Stimulated activated naive CD8-positive, alpha-beta T cell treated with anti-CD3 and anti-CD28 coated beads, Interleukin-15, Interleukin-2, amounts not matched to agents 100 ng/mL and 50 ng/mL, for 24 hours (primary cell): Measurements from ENCODE around the gene WWC2.

ENCODE experiments used
- H3K27ac Mint-ChIP-seq: one replicate; pipeline ENCODE4 v1.8.0; 2021; ENCODE audit warnings: mild to moderate bottlenecking, mixed read lengths
- H3K27me3 Mint-ChIP-seq: one replicate; pipeline ENCODE4 v1.8.0; 2021; ENCODE audit warnings: mixed read lengths
- H3K36me3 Mint-ChIP-seq: one replicate; pipeline ENCODE4 v1.8.0; 2021; ENCODE audit warnings: low read depth, mixed read lengths
- H3K4me1 Mint-ChIP-seq: one replicate; pipeline ENCODE4 v1.8.0; 2021; ENCODE audit warnings: low read depth, mixed read lengths
- H3K4me3 Mint-ChIP-seq: one replicate; pipeline ENCODE4 v1.8.0; 2021; ENCODE audit warnings: mild to moderate bottlenecking, mixed read lengths
- H3K9me3 Mint-ChIP-seq: one replicate; pipeline ENCODE4 v1.8.0; 2021; ENCODE audit warnings: mixed read lengths

Gene WWC2

GRCh38 chr4:183344523-183345255 is 245.6 kb downstream of the WWC2 start:
- peaks cover 19% of the 10 kb centered on the region for H3K4me1 Mint-ChIP-seq
- H3K4me3 Mint-ChIP-seq: no peak overlapping the region
- H3K36me3 Mint-ChIP-seq: no peaks in the 10 kb centered on the region
- H3K9me3 Mint-ChIP-seq: no peaks in the 10 kb centered on the region
- H3K27me3 Mint-ChIP-seq: peaks cover 30% of the 10 kb centered on the region
- no peak overlapping the region for H3K27ac Mint-ChIP-seq

DNA sequence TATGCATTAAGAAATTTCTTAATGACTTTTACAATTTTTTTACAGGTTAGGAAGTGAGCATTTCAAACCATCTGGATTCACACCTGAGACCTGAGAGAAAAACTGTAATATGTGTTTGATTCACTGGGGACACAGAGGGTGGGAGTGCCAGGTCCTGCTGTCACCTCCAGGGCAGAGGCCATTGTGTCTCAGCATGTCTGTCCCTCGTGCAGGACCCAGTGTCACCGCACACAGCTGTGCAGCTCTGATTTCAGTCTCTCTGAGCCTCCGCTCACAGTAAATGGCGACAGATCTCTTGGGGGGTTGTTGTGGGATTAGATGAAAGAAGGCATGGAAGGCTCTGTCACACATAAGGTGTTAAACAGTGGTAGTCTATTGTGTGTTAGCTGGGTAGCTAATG is 246.2 kb downstream of the WWC2 start:
- no peak overlapping the region for H3K4me3 Mint-ChIP-seq
- peaks cover 30% of the 10 kb centered on the region for H3K27me3 Mint-ChIP-seq
- no peaks in the 10 kb centered on the region for H3K36me3 Mint-ChIP-seq
- peaks cover 22% of the 10 kb centered on the region for H3K4me1 Mint-ChIP-seq
- H3K9me3 Mint-ChIP-seq: peaks cover 1% of the 10 kb centered on the region
- no peak overlapping the region for H3K27ac Mint-ChIP-seq

- no peaks in the 10 kb centered on the region for H3K36me3 Mint-ChIP-seq
- H3K9me3 Mint-ChIP-seq: peaks cover 5% of the 10 kb centered on the region
- peaks cover 28% of the 10 kb centered on the region for H3K27me3 Mint-ChIP-seq
- H3K4me1 Mint-ChIP-seq: peaks cover 26% of the 10 kb centered on the region
- H3K27ac Mint-ChIP-seq: no peak overlapping the region
- no peak overlapping the region for H3K4me3 Mint-ChIP-seq
Observed at GRCh38 chr4:183347146-183347545, 248.1 kb downstream of the WWC2 start.

DNA sequence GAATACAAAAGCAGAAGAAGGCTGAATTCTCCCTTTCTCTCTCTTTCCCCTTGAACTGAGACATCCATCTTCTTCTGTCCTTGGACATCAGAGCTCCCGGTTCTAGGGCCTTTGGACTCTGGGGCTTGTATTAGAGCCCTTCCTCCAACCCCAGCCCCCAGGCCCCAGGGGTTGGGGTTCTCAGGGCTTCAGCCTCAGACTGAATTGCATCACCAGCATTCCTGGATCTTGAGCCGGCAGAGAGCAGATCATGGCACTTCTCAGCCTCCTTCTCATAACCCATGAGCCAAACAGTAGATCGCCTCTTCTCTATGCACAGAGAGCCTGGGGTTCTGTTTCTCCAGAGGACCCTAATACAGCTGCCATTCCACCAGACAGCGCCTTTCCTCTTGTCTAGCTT is 248.5 kb downstream of the WWC2 start:
- H3K36me3 Mint-ChIP-seq: no peaks in the 10 kb centered on the region
- H3K27me3 Mint-ChIP-seq: peaks cover 29% of the 10 kb centered on the region
- H3K4me3 Mint-ChIP-seq: no peak overlapping the region
- peaks cover 5% of the 10 kb centered on the region for H3K9me3 Mint-ChIP-seq
- no peak overlapping the region for H3K27ac Mint-ChIP-seq
- H3K4me1 Mint-ChIP-seq: peaks cover 26% of the 10 kb centered on the region

GRCh38 chr4:183348136-183348535 is 249.1 kb downstream of the WWC2 start:
- Mint-ChIP-seq H3K27me3 (peaks cover 32% of the 10 kb centered on the region), H3K27ac (no peak overlapping the region), H3K4me1 (peaks cover 23% of the 10 kb centered on the region), H3K4me3 (no peak overlapping the region), H3K9me3 (peaks cover 5% of the 10 kb centered on the region), H3K36me3 (no peaks in the 10 kb centered on the region)

GRCh38 chr4:183348706-183349659 is 249.9 kb downstream of the WWC2 start:
- Mint-ChIP-seq H3K27me3 (peaks cover 31% of the 10 kb centered on the region), H3K27ac (peak overlapping the region; percentile 79), H3K4me1 (peaks cover 21% of the 10 kb centered on the region), H3K4me3 (no peak overlapping the region), H3K9me3 (peaks cover 5% of the 10 kb centered on the region), H3K36me3 (no peaks in the 10 kb centered on the region)

- H3K27me3 Mint-ChIP-seq: peaks cover 25% of the 10 kb centered on the region
- no peak overlapping the region for H3K27ac Mint-ChIP-seq
- H3K36me3 Mint-ChIP-seq: no peaks in the 10 kb centered on the region
- peaks cover 5% of the 10 kb centered on the region for H3K9me3 Mint-ChIP-seq
- no peak overlapping the region for H3K4me3 Mint-ChIP-seq
- H3K4me1 Mint-ChIP-seq: peaks cover 21% of the 10 kb centered on the region
Observed at GRCh38 chr4:183349673-183350072, 250.6 kb downstream of the WWC2 start.

- peak overlapping the region; percentile 78 for H3K27ac Mint-ChIP-seq
- peaks cover 5% of the 10 kb centered on the region for H3K9me3 Mint-ChIP-seq
- H3K36me3 Mint-ChIP-seq: no peaks in the 10 kb centered on the region
- H3K4me1 Mint-ChIP-seq: peaks cover 21% of the 10 kb centered on the region
- H3K4me3 Mint-ChIP-seq: no peak overlapping the region
- H3K27me3 Mint-ChIP-seq: peaks cover 20% of the 10 kb centered on the region
Observed at GRCh38 chr4:183350317-183351071, 251.4 kb downstream of the WWC2 start.

GRCh38 chr4:183352546-183352945 is 253.5 kb downstream of the WWC2 start:
- H3K27me3 Mint-ChIP-seq: peaks cover 23% of the 10 kb centered on the region

DNA sequence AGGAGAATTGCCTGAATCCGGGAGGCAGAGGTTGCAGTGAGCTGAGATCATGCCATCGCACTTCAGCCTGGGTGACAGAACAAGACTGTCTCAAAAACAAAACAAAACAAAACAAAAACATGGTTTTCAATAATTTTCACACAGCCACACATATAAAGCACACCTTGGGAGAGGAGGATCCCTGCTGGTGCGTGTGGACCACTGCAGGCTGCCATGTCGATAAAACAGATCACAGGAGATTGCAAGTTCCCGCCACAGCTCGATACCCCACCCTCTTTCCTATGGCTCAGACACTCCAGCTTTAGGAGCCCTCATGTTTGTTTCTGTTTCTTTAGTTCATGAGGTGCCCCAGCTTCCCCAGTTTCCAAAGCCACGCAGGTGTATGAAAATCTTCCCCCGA is 254.5 kb downstream of the WWC2 start:
- Mint-ChIP-seq H3K36me3 (no peaks in the 10 kb centered on the region), H3K4me3 (no peak overlapping the region), H3K4me1 (peaks cover 18% of the 10 kb centered on the region), H3K27me3 (peaks cover 23% of the 10 kb centered on the region), H3K27ac (no peak overlapping the region), H3K9me3 (peaks cover 5% of the 10 kb centered on the region)

More at GRCh38 chr4:183352546-183352945, 253.5 kb downstream of the WWC2 start:
- Mint-ChIP-seq H3K36me3 (no peaks in the 10 kb centered on the region), H3K27ac (no peak overlapping the region), H3K4me3 (no peak overlapping the region), H3K9me3 (peaks cover 5% of the 10 kb centered on the region), H3K4me1 (peaks cover 21% of the 10 kb centered on the region)

- H3K27ac Mint-ChIP-seq: no peak overlapping the region
- peaks cover 11% of the 10 kb centered on the region for H3K4me1 Mint-ChIP-seq
- H3K27me3 Mint-ChIP-seq: peaks cover 23% of the 10 kb centered on the region
- H3K4me3 Mint-ChIP-seq: no peak overlapping the region
- H3K36me3 Mint-ChIP-seq: no peaks in the 10 kb centered on the region
- peaks cover 5% of the 10 kb centered on the region for H3K9me3 Mint-ChIP-seq
Observed at GRCh38 chr4:183354219-183354618, 255.2 kb downstream of the WWC2 start.

DNA sequence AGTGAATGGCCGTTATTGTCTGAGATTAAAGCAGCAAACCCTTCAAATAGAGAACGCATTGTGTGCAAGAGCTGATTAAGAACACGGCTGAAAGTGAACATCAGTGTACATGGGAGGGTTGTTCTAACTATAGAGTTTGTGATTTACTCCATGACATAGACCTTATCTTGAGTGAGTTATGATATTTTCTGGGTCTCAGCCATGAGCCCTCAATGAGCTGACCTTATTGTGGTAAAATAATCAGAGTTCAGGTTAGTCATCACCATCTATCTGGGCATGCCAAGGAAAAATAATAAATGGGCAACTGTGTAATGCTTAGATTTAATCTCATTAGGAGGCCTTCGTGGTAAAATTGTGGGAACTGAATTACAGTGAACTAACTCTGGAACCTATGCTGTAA is 256.3 kb downstream of the WWC2 start:
- Mint-ChIP-seq H3K4me1 (peaks cover 3% of the 10 kb centered on the region), H3K27me3 (peaks cover 17% of the 10 kb centered on the region), H3K4me3 (no peak overlapping the region), H3K27ac (no peak overlapping the region), H3K9me3 (peaks cover 2% of the 10 kb centered on the region), H3K36me3 (no peaks in the 10 kb centered on the region)

- no peaks in the 10 kb centered on the region for H3K4me1 Mint-ChIP-seq
- no peaks in the 10 kb centered on the region for H3K36me3 Mint-ChIP-seq
- no peak overlapping the region for H3K27ac Mint-ChIP-seq
- no peak overlapping the region for H3K4me3 Mint-ChIP-seq
- H3K27me3 Mint-ChIP-seq: peaks cover 9% of the 10 kb centered on the region
- no peaks in the 10 kb centered on the region for H3K9me3 Mint-ChIP-seq
Observed at GRCh38 chr4:183356173-183356830, 257.2 kb downstream of the WWC2 start.

DNA sequence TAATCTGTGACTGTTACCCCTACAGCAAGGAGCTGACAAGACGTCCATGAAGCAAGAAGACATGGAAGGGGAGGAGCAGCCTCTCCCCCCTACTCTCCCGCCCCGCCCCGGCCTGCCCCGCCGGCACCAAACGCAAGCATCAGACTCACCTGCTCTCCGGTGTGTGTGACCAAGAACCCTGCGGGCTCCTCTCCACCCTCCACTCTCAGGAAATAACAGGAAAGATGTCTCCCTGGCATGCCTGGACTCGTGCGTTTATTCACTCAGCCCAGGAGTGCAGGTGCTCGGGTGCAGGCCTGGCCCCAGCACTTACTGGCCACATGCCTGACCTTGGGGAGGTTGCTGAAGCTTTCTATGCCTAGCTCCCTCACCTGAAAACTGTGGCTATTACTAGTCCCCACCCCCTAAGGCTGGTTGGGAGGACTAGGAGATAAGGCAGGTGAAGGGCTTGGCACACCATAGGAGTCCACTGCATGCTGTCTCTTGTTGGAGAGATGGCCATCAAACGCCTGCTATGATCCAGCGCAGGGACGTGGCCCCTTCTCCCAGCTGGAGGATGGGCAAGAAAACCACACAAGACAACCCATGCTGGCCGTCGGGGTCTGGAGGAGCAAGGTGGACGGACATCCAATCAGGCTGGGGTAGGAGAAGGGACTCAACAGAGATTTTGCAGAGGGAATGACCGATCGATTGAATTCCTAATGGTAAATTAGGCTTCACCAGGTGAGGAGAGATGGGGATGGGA is 258.0 kb downstream of the WWC2 start:
- Mint-ChIP-seq H3K36me3 (no peaks in the 10 kb centered on the region), H3K27ac (no peak overlapping the region), H3K27me3 (peaks cover 9% of the 10 kb centered on the region), H3K4me1 (no peaks in the 10 kb centered on the region), H3K9me3 (no peaks in the 10 kb centered on the region), H3K4me3 (no peak overlapping the region)
